GM12878 (cell line): Measurements from ENCODE around the gene ACTMAP. TPM values are rescaled to one million over a fixed set of nuclear protein-coding genes. Genes with fewer than 3 reads are reported as not detected.

Experiments used
- CHD1 ChIP-seq: IDR thresholded peaks from 2 replicates; pipeline ENCODE4 v1.6.1; 2012; ENCODE audit warnings: low read depth, low read length, improper control_type of control experiment
- ETV6 ChIP-seq, 2 experiments: fragments of 450-650 bp in 1 of 2; IDR thresholded peaks in 1 of 2; conservative IDR thresholded peaks in 1 of 2; 2 replicates each; pipeline ENCODE4 v1.6.1; 2014; ENCODE audit warnings: antibody characterized with exemption in 1 of 2, borderline replicate concordance in 1 of 2, low read depth in 1 of 2, mild to moderate bottlenecking in 1 of 2, moderate library complexity in 1 of 2
- HCFC1 ChIP-seq: fragments of 150-350 bp; IDR thresholded peaks from 2 replicates; pipeline ENCODE4 v1.6.1; 2014; ENCODE audit warnings: low read length
- HDAC6 ChIP-seq: fragments of 200-600 bp; sonication (generic); IDR thresholded peaks from one replicate; pipeline ENCODE4 v1.8.0; 2017; ENCODE audit warnings: antibody characterized with exemption; ENCODE audit not compliant: unreplicated experiment
- HDGF ChIP-seq: fragments of 450-650 bp; IDR thresholded peaks from 2 replicates; pipeline ENCODE4 v1.6.1; 2016; ENCODE audit warnings: antibody characterized with exemption
- IRF4 ChIP-seq: IDR thresholded peaks from 2 replicates; pipeline ENCODE4 v1.6.1; 2011; ENCODE audit warnings: low read depth, low read length
- JUND ChIP-seq: IDR thresholded peaks from 2 replicates; pipeline ENCODE4 v1.6.1; 2012; ENCODE audit warnings: low read depth, mild to moderate bottlenecking, low read length, improper control_type of control experiment, moderate library complexity
- MTA3 ChIP-seq: IDR thresholded peaks from 2 replicates; pipeline ENCODE4 v1.6.1; 2012; ENCODE audit warnings: low read length, inconsistent platforms, borderline replicate concordance
- MYC ChIP-seq: IDR thresholded peaks from 2 replicates; pipeline ENCODE4 v1.6.1; 2011; ENCODE audit warnings: mild to moderate bottlenecking, low read length, moderate library complexity, inconsistent platforms; ENCODE audit not compliant: insufficient read depth, insufficient replicate concordance, insufficient read length, severe bottlenecking
- NFIC ChIP-seq: IDR thresholded peaks from 2 replicates; pipeline ENCODE4 v1.6.1; 2012; ENCODE audit warnings: low read depth, mild to moderate bottlenecking, inconsistent platforms, low read length, moderate library complexity
- NRF1 ChIP-seq: conservative IDR thresholded peaks from 2 replicates; pipeline ENCODE4 v1.6.1; 2011; ENCODE audit warnings: mild to moderate bottlenecking, low read depth, low read length, improper control_type of control experiment
- PAX8 ChIP-seq: fragments of 450-650 bp; IDR thresholded peaks from 2 replicates; pipeline ENCODE4 v1.6.1; 2017; ENCODE audit warnings: mild to moderate bottlenecking, moderate library complexity
- RUNX3 ChIP-seq: IDR thresholded peaks from 2 replicates; pipeline ENCODE4 v1.6.1; 2012; ENCODE audit warnings: low read length, inconsistent platforms
- SIX5 ChIP-seq: IDR thresholded peaks from 2 replicates; pipeline ENCODE4 v1.6.1; 2011; ENCODE audit warnings: mild to moderate bottlenecking, low read depth, low read length, moderate library complexity; ENCODE audit not compliant: severe bottlenecking
- SREBF1 ChIP-seq: IDR thresholded peaks from 2 replicates; pipeline ENCODE4 v1.6.1; 2012; ENCODE audit warnings: mild to moderate bottlenecking, low read length
- YBX1 ChIP-seq: fragments of 450-650 bp; IDR thresholded peaks from 2 replicates; pipeline ENCODE4 v1.6.1; 2016; ENCODE audit warnings: antibody characterized with exemption
- ZBTB4 ChIP-seq: fragments of 450-650 bp; formaldehyde crosslinking; IDR thresholded peaks from 2 replicates; pipeline ENCODE4 v1.4.0; 2022; ENCODE audit warnings: mild to moderate bottlenecking, moderate library complexity
- ZZZ3 ChIP-seq: IDR thresholded peaks from 2 replicates; pipeline ENCODE4 v1.6.1; 2011; ENCODE audit warnings: low read depth; ENCODE audit not compliant: control insufficient read depth, insufficient read length
- polyA plus RNA-seq, 11 experiments: library from polyadenylated mRNA; depleted of rRNA in 4 of 11; unstranded in 6 of 11; stranded (reverse) in 5 of 11; fragments of >200 nt; fragmentation: Nextera tagmentation in 4 of 11; fragmentation: Illumina TruSeq in 1 of 11; extraction: Ambion mirVana in 4 of 11; extraction: Trizol in 1 of 11; gene quantifications; 1 replicate in 1 of 11; 2 replicates in 10 of 11; pipeline versions ENCODE4 v1.2.1 to v1.2.3, GENCODE V29; 2011 to 2016; ENCODE audit warnings: inconsistent platforms in 2 of 11, missing spikeins in 2 of 11, low read depth in 1 of 11
- total RNA-seq, 4 experiments: library from RNA; depleted of rRNA in 3 of 4; stranded (reverse); fragments of >200 nt in 3 of 4; fragmentation: Illumina TruSeq in 1 of 4; extraction: Trizol in 1 of 4; gene quantifications; 2 replicates each; pipeline versions ENCODE4 v1.2.1 to v1.2.3, GENCODE V29; 2013 to 2021
- TF ChIP-seq, protein P1 (sequence below): fragments of 450-650 bp; IDR thresholded peaks from 2 replicates; pipeline ENCODE4 v1.6.1; 2016; ENCODE audit warnings: mild to moderate bottlenecking, moderate library complexity, borderline replicate concordance
- TF ChIP-seq, protein P2 (sequence below): fragments of 450-650 bp; IDR thresholded peaks from 2 replicates; pipeline ENCODE4 v1.6.1; 2018; ENCODE audit warnings: mild to moderate bottlenecking, low read depth, moderate library complexity; ENCODE audit not compliant: partially characterized antibody

ACTMAP gene
- total and polyA plus RNA-seq, 10 of the 15 experiments (the other 5 are each of a cell fraction or from before 2014, with no cell fraction given), result 3.0 to 26.2 (median 11.1) TPM

DNA sequence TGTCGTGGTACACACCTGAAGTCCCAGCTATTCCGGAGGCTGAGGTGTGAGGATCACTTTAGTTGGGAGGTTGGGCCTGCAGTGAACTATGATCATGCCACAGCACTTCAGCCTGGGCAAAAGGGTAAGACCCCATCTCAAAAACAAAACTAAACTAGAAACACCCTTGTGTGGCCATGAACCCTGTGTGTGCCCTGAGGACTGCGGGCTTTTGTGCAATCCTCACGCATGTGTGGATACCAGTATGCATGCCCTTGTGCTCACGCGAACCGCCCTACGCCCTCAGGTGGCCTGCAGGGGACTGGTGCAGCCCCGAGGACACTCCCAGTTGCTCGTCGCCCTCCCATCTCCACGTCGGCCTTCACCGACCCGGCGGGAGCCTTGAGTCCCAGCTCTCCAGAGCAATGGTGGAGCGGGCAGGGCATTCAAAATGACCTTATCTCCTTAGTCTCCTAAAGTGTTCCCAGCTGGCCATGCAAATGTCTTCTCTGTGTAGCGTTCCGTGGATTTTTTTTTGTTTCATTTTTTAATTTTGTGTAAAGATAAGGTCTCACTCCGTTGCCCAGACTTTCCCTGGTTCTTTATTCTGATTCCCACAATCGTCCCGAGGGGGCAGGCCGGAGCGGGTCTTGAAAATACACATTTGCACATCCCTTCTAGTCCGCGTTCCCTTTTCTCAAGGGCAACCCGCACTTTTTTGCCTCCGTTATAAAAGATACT is 47.8 kb upstream of the ACTMAP start (continued):
- TF ChIP-seq, protein P1, sequence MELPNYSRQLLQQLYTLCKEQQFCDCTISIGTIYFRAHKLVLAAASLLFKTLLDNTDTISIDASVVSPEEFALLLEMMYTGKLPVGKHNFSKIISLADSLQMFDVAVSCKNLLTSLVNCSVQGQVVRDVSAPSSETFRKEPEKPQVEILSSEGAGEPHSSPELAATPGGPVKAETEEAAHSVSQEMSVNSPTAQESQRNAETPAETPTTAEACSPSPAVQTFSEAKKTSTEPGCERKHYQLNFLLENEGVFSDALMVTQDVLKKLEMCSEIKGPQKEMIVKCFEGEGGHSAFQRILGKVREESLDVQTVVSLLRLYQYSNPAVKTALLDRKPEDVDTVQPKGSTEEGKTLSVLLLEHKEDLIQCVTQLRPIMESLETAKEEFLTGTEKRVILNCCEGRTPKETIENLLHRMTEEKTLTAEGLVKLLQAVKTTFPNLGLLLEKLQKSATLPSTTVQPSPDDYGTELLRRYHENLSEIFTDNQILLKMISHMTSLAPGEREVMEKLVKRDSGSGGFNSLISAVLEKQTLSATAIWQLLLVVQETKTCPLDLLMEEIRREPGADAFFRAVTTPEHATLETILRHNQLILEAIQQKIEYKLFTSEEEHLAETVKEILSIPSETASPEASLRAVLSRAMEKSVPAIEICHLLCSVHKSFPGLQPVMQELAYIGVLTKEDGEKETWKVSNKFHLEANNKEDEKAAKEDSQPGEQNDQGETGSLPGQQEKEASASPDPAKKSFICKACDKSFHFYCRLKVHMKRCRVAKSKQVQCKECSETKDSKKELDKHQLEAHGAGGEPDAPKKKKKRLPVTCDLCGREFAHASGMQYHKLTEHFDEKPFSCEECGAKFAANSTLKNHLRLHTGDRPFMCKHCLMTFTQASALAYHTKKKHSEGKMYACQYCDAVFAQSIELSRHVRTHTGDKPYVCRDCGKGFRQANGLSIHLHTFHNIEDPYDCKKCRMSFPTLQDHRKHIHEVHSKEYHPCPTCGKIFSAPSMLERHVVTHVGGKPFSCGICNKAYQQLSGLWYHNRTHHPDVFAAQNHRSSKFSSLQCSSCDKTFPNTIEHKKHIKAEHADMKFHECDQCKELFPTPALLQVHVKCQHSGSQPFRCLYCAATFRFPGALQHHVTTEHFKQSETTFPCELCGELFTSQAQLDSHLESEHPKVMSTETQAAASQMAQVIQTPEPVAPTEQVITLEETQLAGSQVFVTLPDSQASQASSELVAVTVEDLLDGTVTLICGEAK, result no peak
- TF ChIP-seq SREBF1, result no peak
- no peak for TF ChIP-seq ZZZ3
- TF ChIP-seq MTA3, result peak; percentile 45; the same call in 1 of the 2 replicates
- TF ChIP-seq MYC, result no peak
- TF ChIP-seq, protein P2, sequence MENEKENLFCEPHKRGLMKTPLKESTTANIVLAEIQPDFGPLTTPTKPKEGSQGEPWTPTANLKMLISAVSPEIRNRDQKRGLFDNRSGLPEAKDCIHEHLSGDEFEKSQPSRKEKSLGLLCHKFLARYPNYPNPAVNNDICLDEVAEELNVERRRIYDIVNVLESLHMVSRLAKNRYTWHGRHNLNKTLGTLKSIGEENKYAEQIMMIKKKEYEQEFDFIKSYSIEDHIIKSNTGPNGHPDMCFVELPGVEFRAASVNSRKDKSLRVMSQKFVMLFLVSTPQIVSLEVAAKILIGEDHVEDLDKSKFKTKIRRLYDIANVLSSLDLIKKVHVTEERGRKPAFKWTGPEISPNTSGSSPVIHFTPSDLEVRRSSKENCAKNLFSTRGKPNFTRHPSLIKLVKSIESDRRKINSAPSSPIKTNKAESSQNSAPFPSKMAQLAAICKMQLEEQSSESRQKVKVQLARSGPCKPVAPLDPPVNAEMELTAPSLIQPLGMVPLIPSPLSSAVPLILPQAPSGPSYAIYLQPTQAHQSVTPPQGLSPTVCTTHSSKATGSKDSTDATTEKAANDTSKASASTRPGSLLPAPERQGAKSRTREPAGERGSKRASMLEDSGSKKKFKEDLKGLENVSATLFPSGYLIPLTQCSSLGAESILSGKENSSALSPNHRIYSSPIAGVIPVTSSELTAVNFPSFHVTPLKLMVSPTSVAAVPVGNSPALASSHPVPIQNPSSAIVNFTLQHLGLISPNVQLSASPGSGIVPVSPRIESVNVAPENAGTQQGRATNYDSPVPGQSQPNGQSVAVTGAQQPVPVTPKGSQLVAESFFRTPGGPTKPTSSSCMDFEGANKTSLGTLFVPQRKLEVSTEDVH, result peak; percentile 67
- no peak for TF ChIP-seq SIX5
- TF ChIP-seq HDAC6, result no peak
- no peak for TF ChIP-seq ZBTB4 (CRISPR knock-in tag)
- TF ChIP-seq HCFC1, result no peak
- no peak; the same call in 1 of the 2 replicates for TF ChIP-seq NFIC
- no peak for TF ChIP-seq YBX1
- TF ChIP-seq RUNX3, result no peak; the same call in 1 of the 2 replicates
- TF ChIP-seq IRF4, result peak; percentile 57; the same call in 1 of the 2 replicates
- TF ChIP-seq PAX8, result no peak; the same call in 1 of the 2 replicates
- TF ChIP-seq JUND, result no peak
- no peak for TF ChIP-seq NRF1
- TF ChIP-seq HDGF, result no peak
- no peak for TF ChIP-seq ETV6 (conservative IDR thresholded peaks at IDR 0.05 in 1 of 2, IDR thresholded peaks at IDR 0.05 in 1 of 2; ENCODE audit: borderline replicate concordance in 1 of 2, low read depth in 1 of 2)
- TF ChIP-seq CHD1, result no peak
